ENCODE measurements around the gene BTBD2.

BTBD2 gene

DNA sequence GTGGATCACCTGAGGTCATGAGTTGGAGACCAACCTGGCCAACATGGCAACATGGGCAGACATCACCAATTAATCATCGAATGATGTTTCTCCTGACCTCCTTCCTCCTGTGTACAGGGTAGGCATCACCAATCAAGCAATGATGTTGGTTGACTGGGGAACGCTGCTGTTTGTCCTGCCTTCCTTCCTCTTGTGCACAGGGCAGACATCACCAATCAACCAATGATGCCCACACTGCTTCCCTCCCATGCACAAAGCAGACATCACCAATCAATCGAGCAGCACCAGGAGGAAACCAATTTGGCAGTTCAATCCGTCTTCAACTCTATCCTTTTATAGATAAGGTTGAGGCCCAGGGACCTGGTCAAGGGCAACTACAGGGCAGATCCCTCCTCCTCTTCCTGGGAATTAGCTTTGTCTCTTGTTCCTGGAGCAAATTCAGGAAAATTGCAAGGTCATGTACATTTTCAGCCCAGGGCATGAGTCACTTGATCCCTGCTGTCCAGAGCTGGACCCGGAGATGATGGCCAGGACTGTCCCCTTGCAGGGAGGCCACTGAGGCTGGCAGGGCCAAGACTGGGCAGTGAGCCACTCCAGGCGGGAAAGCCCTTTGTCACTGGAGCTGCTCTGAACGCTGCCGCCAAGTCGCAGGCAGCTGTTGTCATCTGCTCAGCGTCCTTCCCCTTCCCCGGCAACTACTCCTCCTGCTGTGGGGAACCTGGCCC is 79.9 kb downstream of the BTBD2 start:
- ATAC-seq (ENCODE audit: low read depth) (no peak), DNase-seq (ENCODE audit: low spot score) (no peak)
- no peak overlapping the region for H3K4me3 ChIP-seq (ENCODE audit: severe bottlenecking)
- H3K4me1 ChIP-seq (ENCODE audit: insufficient read depth, poor library complexity, severe bottlenecking): no peaks in the 10 kb centered on the region
- TF ChIP-seq, protein P1, sequence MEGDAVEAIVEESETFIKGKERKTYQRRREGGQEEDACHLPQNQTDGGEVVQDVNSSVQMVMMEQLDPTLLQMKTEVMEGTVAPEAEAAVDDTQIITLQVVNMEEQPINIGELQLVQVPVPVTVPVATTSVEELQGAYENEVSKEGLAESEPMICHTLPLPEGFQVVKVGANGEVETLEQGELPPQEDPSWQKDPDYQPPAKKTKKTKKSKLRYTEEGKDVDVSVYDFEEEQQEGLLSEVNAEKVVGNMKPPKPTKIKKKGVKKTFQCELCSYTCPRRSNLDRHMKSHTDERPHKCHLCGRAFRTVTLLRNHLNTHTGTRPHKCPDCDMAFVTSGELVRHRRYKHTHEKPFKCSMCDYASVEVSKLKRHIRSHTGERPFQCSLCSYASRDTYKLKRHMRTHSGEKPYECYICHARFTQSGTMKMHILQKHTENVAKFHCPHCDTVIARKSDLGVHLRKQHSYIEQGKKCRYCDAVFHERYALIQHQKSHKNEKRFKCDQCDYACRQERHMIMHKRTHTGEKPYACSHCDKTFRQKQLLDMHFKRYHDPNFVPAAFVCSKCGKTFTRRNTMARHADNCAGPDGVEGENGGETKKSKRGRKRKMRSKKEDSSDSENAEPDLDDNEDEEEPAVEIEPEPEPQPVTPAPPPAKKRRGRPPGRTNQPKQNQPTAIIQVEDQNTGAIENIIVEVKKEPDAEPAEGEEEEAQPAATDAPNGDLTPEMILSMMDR (IDR thresholded peaks at IDR 0.05; ENCODE audit: poor library complexity, severe bottlenecking): no peak
- H3K27me3 ChIP-seq (ENCODE audit: insufficient read depth, poor library complexity, severe bottlenecking): no peaks in the 10 kb centered on the region
- H3K36me3 ChIP-seq (ENCODE audit: low read depth): no peaks in the 10 kb centered on the region
- no peak overlapping the region for H3K27ac ChIP-seq (ENCODE audit: poor library complexity, severe bottlenecking)
- peaks cover 3% of the 10 kb centered on the region for H3K9me3 ChIP-seq (ENCODE audit: severe bottlenecking)

Data from RWPE2 (cell line).